Caco-2 (cell line): Measurements from ENCODE around the gene TNFSF15. TPM values are rescaled to one million over a fixed set of nuclear protein-coding genes. Genes with fewer than 3 reads are reported as not detected.

Source experiments
- BruUV-seq: library from RNA; stranded (reverse); fragments of 400-500 nt; replicated peaks from 2 replicates; lab custom pipeline; 2021; lab: Mats Ljungman, UMichigan
- CTCF ChIA-PET: fragments of 300-600 bp; sonication (Branson Sonifier 250); formaldehyde crosslinking; loops from one replicate; lab custom pipeline; 2022; ENCODE audit warnings: antibody characterized with exemption; lab: Charles Lee
- POLR2A ChIA-PET: fragments of 300-600 bp; sonication (Branson Sonifier 250); formaldehyde crosslinking; loops from one replicate; lab custom pipeline; 2022; ENCODE audit warnings: antibody characterized with exemption; lab: Charles Lee
- DNase-seq, 2 experiments: peaks; one replicate each; pipeline versions ENCODE4 v3.0.0 to v3.0.0-alpha.2; 2020 to 2022
- H3K27me3 ChIP-seq: replicated peaks from 2 replicates; pipeline ENCODE4 v1.6.0; 2011; ENCODE audit warnings: low read length; ENCODE audit not compliant: control insufficient read depth, insufficient read depth
- H3K36me3 ChIP-seq: 2 replicates; pipeline ENCODE4 v1.5.1; 2011; ENCODE audit warnings: low read length; ENCODE audit not compliant: control insufficient read depth, insufficient read depth
- H3K4me1 ChIP-seq: fragments of 250-450 bp; sonication (Bioruptor Pico); 2 replicates; pipeline ENCODE4 v1.5.1; 2020; ENCODE audit warnings: mild to moderate bottlenecking
- H3K4me3 ChIP-seq: 2 replicates; pipeline ENCODE4 v1.5.1; 2011; ENCODE audit warnings: low read depth, mild to moderate bottlenecking, control low read depth, low read length
- H3K9me3 ChIP-seq: fragments of 250-450 bp; sonication (Bioruptor Pico); 2 replicates; pipeline ENCODE4 v1.5.1; 2020; ENCODE audit warnings: mild to moderate bottlenecking, moderate library complexity
- H3K27ac Mint-ChIP-seq: one replicate; pipeline ENCODE4 v1.8.0; 2022; ENCODE audit warnings: mixed read lengths; ENCODE audit not compliant: unreplicated experiment
- H3K27me3 Mint-ChIP-seq: one replicate; pipeline ENCODE4 v1.8.0; 2022; ENCODE audit warnings: mixed read lengths; ENCODE audit not compliant: insufficient read depth, unreplicated experiment
- H3K36me3 Mint-ChIP-seq: one replicate; pipeline ENCODE4 v1.8.0; 2022; ENCODE audit warnings: mild to moderate bottlenecking, mixed read lengths; ENCODE audit not compliant: insufficient read depth, unreplicated experiment
- H3K4me1 Mint-ChIP-seq: one replicate; pipeline ENCODE4 v1.8.0; 2022; ENCODE audit warnings: low read depth, mixed read lengths; ENCODE audit not compliant: unreplicated experiment
- H3K4me3 Mint-ChIP-seq: one replicate; pipeline ENCODE4 v1.8.0; 2022; ENCODE audit warnings: mild to moderate bottlenecking, moderate library complexity, mixed read lengths; ENCODE audit not compliant: unreplicated experiment
- H3K9me3 Mint-ChIP-seq: one replicate; pipeline ENCODE4 v1.8.0; 2022; ENCODE audit warnings: mixed read lengths; ENCODE audit not compliant: unreplicated experiment
- intact Hi-C: fragments of 100-400 bp; cut with micrococcal nuclease; formaldehyde crosslinking; loops from one replicate; pipeline ENCODE4 v1.10.0; 2022; ENCODE audit not compliant: unreplicated experiment
- total RNA-seq: library from RNA; stranded (reverse); gene quantifications from 2 replicates; pipeline ENCODE4 v1.2.3, GENCODE V29; 2022
- TF ChIP-seq, protein P1 (sequence below), 2 experiments: fragments of 200-600 bp in 1 of 2; IDR thresholded peaks; 1 replicate in 1 of 2; 2 replicates in 1 of 2; pipeline versions ENCODE4 v1.5.1 to v1.8.0; 2011 to 2022; ENCODE audit warnings: antibody characterized with exemption in 1 of 2, control low read depth in 1 of 2, inconsistent platforms in 1 of 2, low read depth in 1 of 2, low read length in 1 of 2, mild to moderate bottlenecking in 1 of 2, moderate library complexity in 1 of 2; ENCODE audit not compliant: insufficient read depth in 1 of 2, severe bottlenecking in 1 of 2, unreplicated experiment in 1 of 2

Gene TNFSF15
- total RNA-seq, 1 experiment from 2014 or later = 0.66 TPM

DNA sequence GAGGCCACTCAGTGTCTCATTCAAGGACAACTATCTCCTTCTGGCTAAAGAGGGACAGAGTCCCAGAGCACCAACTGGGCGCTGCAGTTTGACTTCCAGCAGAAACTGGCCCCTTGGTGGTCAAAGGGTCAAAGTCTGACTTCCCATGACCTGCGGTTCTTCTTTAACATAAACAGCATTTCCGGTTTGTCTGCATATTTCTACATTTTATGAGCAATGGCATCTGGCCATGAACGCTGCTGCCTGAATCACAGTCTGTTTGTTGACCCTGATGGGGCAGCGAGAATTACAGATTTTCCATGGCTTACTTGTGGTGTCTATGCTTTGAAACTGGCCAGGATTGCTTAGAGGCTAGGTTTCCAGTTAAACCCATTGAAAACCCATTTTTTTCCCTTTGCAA is 1.3 kb downstream of the TNFSF15 start:
- Mint-ChIP-seq H3K27me3 (peaks cover 6% of the 10 kb centered on the region), H3K27ac (peak overlapping the region; percentile 70), H3K9me3 (no peaks in the 10 kb centered on the region), H3K36me3 (no peaks in the 10 kb centered on the region), H3K4me3 (peak overlapping the region; percentile 56), H3K4me1 (peaks cover 40% of the 10 kb centered on the region)
- ChIA-PET CTCF (no interaction called here), POLR2A (no interaction called here)
- DNase-seq = peak; percentile 81 to 86
- BruUV-seq = no TSS peak
- no peaks in the 10 kb centered on the region for H3K27me3 ChIP-seq
- TF ChIP-seq, protein P1, sequence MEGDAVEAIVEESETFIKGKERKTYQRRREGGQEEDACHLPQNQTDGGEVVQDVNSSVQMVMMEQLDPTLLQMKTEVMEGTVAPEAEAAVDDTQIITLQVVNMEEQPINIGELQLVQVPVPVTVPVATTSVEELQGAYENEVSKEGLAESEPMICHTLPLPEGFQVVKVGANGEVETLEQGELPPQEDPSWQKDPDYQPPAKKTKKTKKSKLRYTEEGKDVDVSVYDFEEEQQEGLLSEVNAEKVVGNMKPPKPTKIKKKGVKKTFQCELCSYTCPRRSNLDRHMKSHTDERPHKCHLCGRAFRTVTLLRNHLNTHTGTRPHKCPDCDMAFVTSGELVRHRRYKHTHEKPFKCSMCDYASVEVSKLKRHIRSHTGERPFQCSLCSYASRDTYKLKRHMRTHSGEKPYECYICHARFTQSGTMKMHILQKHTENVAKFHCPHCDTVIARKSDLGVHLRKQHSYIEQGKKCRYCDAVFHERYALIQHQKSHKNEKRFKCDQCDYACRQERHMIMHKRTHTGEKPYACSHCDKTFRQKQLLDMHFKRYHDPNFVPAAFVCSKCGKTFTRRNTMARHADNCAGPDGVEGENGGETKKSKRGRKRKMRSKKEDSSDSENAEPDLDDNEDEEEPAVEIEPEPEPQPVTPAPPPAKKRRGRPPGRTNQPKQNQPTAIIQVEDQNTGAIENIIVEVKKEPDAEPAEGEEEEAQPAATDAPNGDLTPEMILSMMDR (IDR thresholded peaks at IDR 0.05; ENCODE audit: insufficient read depth in 1 of 2, low read depth in 1 of 2, low read length in 1 of 2, severe bottlenecking in 1 of 2, unreplicated experiment in 1 of 2) = no peak
- H3K9me3 ChIP-seq = no peaks in the 10 kb centered on the region
- no peaks in the 10 kb centered on the region for H3K36me3 ChIP-seq
- H3K4me3 ChIP-seq = no peak overlapping the region
- H3K4me1 ChIP-seq = peaks cover 51% of the 10 kb centered on the region
- intact Hi-C loops = loop anchor here (1.0 to 10.0 kb wide), 7 partner anchors 8 to 720 kb away; no protein-coding TSS in a partner anchor

DNA sequence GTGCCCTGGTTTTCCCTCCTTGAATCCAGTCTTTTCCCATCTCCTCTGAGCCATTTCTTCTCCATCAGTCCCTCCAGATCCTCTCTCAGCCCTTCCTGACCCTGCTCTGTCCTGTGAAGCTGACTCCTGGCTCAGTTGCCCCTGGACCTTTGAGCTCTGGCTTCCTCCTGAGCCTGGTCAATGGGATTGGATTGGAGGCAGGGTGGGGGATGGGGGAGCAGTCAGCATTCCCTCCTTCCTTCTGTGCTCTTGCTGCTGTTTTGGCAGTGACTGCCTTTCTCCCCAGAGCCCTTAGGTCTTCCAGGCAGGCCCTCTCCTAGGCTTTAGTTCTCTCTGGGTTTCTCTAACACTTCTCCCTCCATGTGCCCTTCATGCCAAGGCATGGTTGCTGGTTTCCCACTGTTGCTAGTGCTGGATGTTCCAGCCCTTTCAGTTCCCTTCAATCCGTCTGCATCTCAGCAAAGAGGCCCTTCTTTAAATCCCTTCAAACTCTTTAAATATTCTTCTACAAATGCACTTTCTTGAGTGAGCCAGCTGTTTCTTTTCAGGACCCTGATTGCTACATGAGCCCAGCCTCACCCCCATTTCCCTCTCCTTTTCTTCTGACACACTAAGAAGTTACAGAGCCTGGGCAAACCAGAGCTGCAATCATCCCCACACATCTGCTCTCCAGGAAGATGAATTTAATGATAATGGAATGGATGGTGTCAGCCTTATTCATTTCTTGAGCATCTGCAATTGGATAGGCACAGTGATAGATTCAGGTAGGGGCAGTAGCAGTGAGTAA is 2.2 kb downstream of the TNFSF15 start:
- H3K9me3 ChIP-seq = no peaks in the 10 kb centered on the region
- Mint-ChIP-seq H3K4me3 (peak overlapping the region; percentile 56), H3K9me3 (no peaks in the 10 kb centered on the region), H3K27me3 (no peaks in the 10 kb centered on the region), H3K4me1 (peaks cover 47% of the 10 kb centered on the region), H3K36me3 (no peaks in the 10 kb centered on the region), H3K27ac (peak overlapping the region; percentile 70)
- H3K4me1 ChIP-seq = peaks cover 59% of the 10 kb centered on the region
- H3K27me3 ChIP-seq = no peaks in the 10 kb centered on the region
- no TSS peak for BruUV-seq
- DNase-seq = no peak
- H3K36me3 ChIP-seq = no peaks in the 10 kb centered on the region
- ChIA-PET POLR2A (no interaction called here), CTCF (interaction anchor here (1.0 kb wide), 1 partner anchor 103 kb away, joined by 3 read pairs; no protein-coding TSS in a partner anchor)
- no peak overlapping the region for H3K4me3 ChIP-seq
- TF ChIP-seq, protein P1 (IDR thresholded peaks at IDR 0.05; ENCODE audit: insufficient read depth in 1 of 2, low read depth in 1 of 2, low read length in 1 of 2, severe bottlenecking in 1 of 2, unreplicated experiment in 1 of 2) = no peak
- intact Hi-C loops = loop anchor here (1.0 to 10.0 kb wide), 7 partner anchors 9 to 721 kb away; no protein-coding TSS in a partner anchor

DNA sequence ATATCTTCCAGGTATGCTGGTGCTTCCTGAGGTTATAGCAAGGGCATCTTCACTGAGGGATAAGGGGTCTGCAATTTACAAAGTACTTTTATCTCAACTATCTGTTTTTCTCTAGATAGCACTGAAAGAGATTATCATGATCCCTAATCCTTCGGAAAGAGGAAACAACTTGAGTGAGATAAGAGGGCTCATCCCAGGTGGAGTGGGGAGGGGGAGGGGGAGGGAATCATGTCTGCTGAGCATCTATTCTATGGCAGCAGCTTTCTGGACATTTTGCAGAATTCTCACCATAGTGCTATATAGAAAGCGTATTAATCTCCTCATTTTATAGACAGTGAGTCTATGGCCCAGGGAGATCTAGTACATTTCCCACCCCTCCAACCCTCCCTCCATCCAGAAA is 5.9 kb downstream of the TNFSF15 start:
- no TSS peak for BruUV-seq
- H3K4me1 Mint-ChIP-seq = peaks cover 36% of the 10 kb centered on the region
- peaks cover 42% of the 10 kb centered on the region for H3K4me1 ChIP-seq
- no peak overlapping the region for H3K4me3 Mint-ChIP-seq
- H3K27ac Mint-ChIP-seq = no peak overlapping the region
- no peak overlapping the region for H3K4me3 ChIP-seq
- POLR2A ChIA-PET = no interaction called here
- peak in 1 of 2 experiments; percentile 57 for DNase-seq
- H3K36me3 ChIP-seq = no peaks in the 10 kb centered on the region
- CTCF ChIA-PET = interaction anchor here (1.1 to 1.3 kb wide), 2 partner anchors 107 to 119 kb away, joined by 4 to 7 read pairs; no protein-coding TSS in a partner anchor
- H3K9me3 ChIP-seq = no peaks in the 10 kb centered on the region
- no peaks in the 10 kb centered on the region for H3K27me3 ChIP-seq
- TF ChIP-seq, protein P1 (IDR thresholded peaks at IDR 0.05; ENCODE audit: insufficient read depth in 1 of 2, low read depth in 1 of 2, low read length in 1 of 2, severe bottlenecking in 1 of 2, unreplicated experiment in 1 of 2) = no peak
- intact Hi-C loops = loop anchor here (1.0 to 10.0 kb wide), 3 partner anchors 53 to 725 kb away; no protein-coding TSS in a partner anchor
- H3K36me3 Mint-ChIP-seq = no peaks in the 10 kb centered on the region
- no peaks in the 10 kb centered on the region for H3K9me3 Mint-ChIP-seq
- peaks cover 5% of the 10 kb centered on the region for H3K27me3 Mint-ChIP-seq
